ENCODE measurements around the gene SEC23B.

SEC23B gene

DNA sequence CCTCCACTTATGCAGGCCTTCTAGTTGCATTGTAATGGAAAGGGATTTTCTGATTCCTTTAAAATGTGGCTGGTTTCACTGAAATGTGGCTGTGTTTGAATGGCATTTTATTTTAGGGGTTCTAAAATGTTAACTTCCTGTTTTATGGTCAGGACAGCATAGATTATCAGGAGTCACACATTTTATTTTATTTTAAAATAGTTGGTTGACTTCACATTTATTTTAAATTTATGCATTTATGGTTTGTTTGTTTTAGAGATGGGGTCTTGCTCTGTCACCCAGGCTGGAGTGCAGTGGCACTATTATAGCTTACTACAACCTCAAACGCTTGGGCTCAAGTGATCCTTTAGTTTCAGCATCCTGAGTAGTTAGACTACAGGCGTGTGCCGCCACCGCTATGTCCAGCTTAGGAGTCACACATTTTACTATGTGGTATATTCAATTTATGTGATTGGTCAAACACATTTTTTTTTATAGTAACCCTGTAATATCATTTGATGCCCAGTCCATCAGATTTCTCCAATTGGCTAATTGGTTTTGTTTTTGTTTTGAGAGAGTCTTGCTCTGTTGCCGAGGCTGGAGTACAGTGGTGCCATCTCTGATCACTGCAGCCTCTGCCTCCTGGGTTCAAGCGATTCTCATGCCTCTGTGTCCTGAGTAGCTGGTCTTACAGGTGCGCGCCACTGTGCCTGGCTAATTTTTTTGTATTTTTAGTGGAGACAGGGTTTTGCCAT is 82.4 kb downstream of the SEC23B start:
- no peak for DNase-seq

DNA sequence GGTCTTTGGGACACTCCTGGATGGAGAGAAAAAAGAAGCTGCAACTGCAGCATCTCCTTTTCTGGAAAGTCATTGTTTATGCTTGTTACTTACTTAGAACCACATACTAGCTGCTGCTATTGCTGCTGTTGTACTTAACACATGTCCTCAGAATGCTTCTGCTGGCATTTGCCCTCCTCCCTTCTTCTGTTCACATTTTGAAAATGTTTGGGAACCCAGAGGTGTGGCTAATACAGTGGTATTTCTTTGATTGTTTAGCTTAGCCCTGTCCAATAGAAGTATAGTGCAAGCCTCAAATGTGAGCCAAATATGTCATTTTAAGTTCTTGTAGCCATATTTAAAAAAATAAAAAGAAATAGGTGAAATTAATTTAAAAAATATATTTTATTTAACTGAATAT is 88.5 kb downstream of the SEC23B start:
- DNase-seq, result no peak

DNA sequence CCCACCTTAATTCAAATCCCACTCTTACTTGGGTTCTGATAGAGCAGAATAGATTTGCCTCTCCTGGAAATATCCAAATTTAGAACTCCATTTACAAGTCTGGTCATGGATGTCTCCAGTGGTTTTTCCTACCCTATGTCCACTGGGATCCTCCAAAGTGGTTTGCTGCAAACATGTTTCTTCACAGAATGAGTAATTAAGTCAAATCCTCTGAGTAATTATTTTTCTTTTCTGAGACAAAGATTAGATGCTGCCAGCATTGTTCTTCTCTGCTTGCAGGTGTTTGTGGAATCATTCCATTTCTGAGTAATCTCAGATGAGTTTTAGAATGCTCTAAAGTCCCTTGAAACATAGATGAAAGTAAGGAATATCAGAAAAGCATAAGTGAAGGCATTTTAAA is 102.0 kb downstream of the SEC23B start:
- DNase-seq, result no peak

Data from KG1 (cell line).